Fibroblast of pulmonary artery (primary cell): ENCODE measurements around the gene PRDM13.
"Not testable (repeated sequence)": the region's sequence is repeated elsewhere in the genome, so short reads cannot be mapped to it uniquely, and the experiment has no call there.

Experiments used
- DNase-seq: peaks from one replicate; pipeline ENCODE4 v3.0.0-alpha.2; 2010; ENCODE audit warnings: low read depth
- H3K4me3 ChIP-seq: replicated peaks from 2 replicates; pipeline ENCODE4 v1.5.1; 2011; ENCODE audit warnings: low read depth, mild to moderate bottlenecking, control low read depth, low read length, moderate library complexity
- CTCF ChIP-seq: IDR thresholded peaks from 2 replicates; pipeline ENCODE4 v1.5.1; 2011; ENCODE audit warnings: mild to moderate bottlenecking, control low read depth, low read length, inconsistent platforms; ENCODE audit errors: missing control alignments

PRDM13 gene

GRCh38 chr6:99614430-99615186 lies 8.0 kb downstream of the PRDM13 start:
- H3K4me3 ChIP-seq, result no peak overlapping the region
- TF ChIP-seq CTCF, result no peak
- no peak for DNase-seq

- DNase-seq, result no peak
- no peak overlapping the region for H3K4me3 ChIP-seq
- no peak for TF ChIP-seq CTCF
Measured at GRCh38 chr6:99617131-99617530, 10.5 kb downstream of the PRDM13 start.

GRCh38 chr6:99618649-99619408 lies 12.2 kb downstream of the PRDM13 start:
- no peak overlapping the region for H3K4me3 ChIP-seq
- TF ChIP-seq CTCF, result no peak
- no peak for DNase-seq

- no peak overlapping the region for H3K4me3 ChIP-seq
- no peak for DNase-seq
- no peak for TF ChIP-seq CTCF
Measured at GRCh38 chr6:99619409-99619762, 12.8 kb downstream of the PRDM13 start.

GRCh38 chr6:99622044-99622443 lies 15.4 kb downstream of the PRDM13 start:
- not testable (repeated sequence) for H3K4me3 ChIP-seq

GRCh38 chr6:99629293-99629692 lies 22.7 kb downstream of the PRDM13 start:
- no peak for TF ChIP-seq CTCF
- H3K4me3 ChIP-seq, result no peak overlapping the region

More at GRCh38 chr6:99622044-99622443, 15.4 kb downstream of the PRDM13 start:
- not testable (repeated sequence) for DNase-seq

GRCh38 chr6:99637629-99638028 lies 31.0 kb downstream of the PRDM13 start:
- no peak for DNase-seq
- no peak overlapping the region for H3K4me3 ChIP-seq
- TF ChIP-seq CTCF, result no peak

More at GRCh38 chr6:99629293-99629692, 22.7 kb downstream of the PRDM13 start:
- no peak for DNase-seq

- not testable (repeated sequence) for DNase-seq, H3K4me3 ChIP-seq
Measured at GRCh38 chr6:99638358-99638757, 31.7 kb downstream of the PRDM13 start.
